GM18870 (cell line): Measurements from ENCODE around the gene ST3GAL4.
A peak's percentile ranks its signal among the peaks of the same experiment; 100 is the strongest.

Experiments used
- ATAC-seq: cut with Tn5 transposase; IDR thresholded peaks from one replicate; pipeline ENCODE4 v1.9.1; 2021; ENCODE audit warnings: moderate library complexity; ENCODE audit not compliant: unreplicated experiment

Gene ST3GAL4

DNA sequence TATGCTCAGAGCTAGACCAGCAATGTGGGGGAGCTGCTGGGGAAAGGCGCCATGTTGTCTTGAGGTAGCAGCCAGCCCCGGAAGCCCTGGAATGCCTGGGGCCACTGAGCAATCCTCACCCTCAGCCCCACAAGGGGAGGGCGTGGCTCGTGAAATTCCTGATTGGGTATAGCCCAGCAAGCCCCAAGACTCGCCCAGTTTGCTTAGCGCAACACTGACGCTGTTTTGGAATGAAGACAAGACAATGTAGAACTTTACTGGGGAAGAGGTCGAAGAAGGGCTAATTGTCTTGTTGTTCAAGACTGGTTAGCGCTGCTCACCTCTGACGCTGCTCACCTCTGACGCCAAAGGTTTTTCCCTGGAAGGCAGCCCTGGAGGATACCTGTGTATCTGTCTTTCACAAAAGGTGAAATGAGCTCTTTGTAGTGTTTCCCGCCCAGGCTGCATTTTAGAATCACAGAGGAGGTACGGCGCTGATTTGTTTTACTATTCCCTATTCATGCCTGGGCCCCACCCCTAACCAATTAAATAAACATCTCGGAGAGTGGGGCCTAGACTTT lies 47.6 kb downstream of the ST3GAL4 start:
- no peak for ATAC-seq

DNA sequence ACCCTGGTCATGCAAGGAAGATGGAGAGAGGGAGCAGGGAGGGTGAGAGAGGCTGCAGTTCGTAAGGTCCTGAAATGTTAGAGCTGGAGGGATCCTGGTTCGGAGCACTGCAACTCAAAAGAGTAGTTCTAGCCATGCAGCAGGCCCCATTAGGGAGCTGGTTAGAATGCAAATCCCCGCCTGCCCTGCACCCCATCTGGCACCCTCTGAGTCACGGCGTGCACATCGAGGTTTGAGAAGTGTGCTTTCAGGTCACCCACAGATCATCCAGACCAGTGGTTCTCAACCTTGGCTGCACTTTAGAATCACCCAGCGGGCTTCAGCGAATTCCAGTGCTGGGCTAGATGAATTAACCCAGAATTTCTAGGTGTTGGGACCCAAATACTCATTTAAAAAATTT lies 48.2 kb downstream of the ST3GAL4 start:
- peak; percentile 64 for ATAC-seq

DNA sequence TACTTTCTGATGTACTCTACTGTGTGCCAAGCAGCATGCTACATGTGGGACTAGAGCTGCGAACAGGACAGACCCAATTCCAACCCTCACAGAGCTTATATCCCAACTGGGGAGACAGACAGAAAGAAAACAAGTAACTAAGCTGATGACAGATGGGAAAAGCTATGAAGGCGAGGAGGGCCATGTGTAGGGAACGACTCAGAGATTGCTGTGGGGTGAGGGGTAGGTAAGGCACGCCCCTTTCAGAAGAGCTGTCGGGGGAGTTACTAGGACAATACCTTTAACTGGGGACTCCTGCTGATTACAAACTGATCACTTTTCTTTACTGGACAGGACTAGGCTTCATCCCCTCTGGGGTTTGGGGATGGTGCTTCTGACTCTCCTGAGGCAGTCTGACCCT lies 48.9 kb downstream of the ST3GAL4 start:
- no peak for ATAC-seq

- ATAC-seq, result no peak
Observed at GRCh38 chr11:126405374-126405773, 49.9 kb downstream of the ST3GAL4 start.

GRCh38 chr11:126405906-126406305 lies 50.4 kb downstream of the ST3GAL4 start:
- ATAC-seq, result no peak

GRCh38 chr11:126406368-126406767 lies 50.9 kb downstream of the ST3GAL4 start:
- ATAC-seq, result no peak

DNA sequence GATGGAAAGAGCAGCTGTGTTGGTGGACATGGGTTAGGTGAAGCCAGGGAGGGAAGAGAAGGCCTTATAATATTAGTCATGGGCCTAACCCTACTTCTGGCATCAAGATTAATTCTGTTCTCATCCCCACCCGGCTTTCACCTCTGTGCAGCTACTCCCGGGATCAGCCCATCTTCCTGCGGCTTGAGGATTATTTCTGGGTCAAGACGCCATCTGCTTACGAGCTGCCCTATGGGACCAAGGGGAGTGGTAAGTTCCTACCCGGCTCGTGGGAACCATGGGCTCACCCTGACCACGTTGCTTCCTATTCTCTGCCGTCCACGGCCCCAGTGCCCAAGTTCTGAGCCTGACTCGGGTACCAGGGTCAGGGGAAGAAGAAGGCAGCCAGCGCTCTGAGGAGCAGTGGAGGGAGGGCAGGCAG lies 51.6 kb downstream of the ST3GAL4 start:
- no peak for ATAC-seq

DNA sequence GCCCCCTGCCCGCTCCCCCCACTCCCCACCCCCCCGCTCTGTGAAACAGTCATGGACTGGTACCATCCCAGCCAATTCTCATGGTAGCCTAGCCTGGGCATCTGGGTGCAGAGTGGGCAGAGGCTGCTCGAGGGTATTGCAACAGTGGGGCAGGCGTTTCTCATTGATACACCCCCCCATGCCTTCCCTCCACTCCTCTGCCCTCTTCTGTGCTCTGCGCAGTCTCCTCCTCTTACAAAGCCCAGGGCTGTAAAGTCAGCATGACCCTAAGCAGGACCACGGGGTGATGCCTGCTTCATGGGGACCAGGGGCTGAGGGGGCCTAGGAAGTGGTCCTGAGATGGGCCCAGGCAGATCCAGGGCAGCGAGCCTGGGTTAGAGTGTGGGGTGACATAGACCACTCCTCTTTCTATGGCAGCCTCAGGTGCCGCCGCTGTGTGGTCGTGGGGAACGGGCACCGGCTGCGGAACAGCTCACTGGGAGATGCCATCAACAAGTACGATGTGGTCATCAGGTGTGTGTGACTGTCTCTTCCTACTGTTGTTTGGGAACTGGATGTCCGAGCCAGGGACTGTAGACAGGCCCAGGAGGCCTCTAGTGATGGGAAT lies 52.3 kb downstream of the ST3GAL4 start:
- no peak for ATAC-seq

DNA sequence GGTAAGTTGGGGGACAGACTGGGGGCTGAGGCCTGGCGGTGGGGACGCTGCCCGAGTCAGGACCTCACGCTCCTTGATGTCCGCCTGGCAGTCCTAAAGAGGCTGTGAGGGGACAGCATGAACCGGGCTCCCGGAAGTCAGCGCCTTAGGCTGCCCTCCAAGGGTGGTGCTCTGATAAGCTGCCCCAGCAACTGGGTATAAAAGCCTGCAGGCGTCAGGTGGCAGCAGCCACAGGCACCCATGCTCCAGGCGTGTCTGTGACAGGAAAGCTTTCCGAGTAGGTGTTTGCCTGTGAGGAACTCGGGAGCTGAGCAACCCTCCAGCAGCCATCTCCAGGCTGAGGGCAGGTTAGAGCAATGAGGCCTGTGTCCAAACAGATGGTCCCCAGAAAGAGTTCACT lies 53.0 kb downstream of the ST3GAL4 start:
- no peak for ATAC-seq

- no peak for ATAC-seq
Observed at GRCh38 chr11:126408901-126409619, 53.6 kb downstream of the ST3GAL4 start.

- no peak for ATAC-seq
Observed at GRCh38 chr11:126409620-126409985, 54.1 kb downstream of the ST3GAL4 start.

GRCh38 chr11:126410649-126411048 lies 55.2 kb downstream of the ST3GAL4 start:
- ATAC-seq, result no peak

DNA sequence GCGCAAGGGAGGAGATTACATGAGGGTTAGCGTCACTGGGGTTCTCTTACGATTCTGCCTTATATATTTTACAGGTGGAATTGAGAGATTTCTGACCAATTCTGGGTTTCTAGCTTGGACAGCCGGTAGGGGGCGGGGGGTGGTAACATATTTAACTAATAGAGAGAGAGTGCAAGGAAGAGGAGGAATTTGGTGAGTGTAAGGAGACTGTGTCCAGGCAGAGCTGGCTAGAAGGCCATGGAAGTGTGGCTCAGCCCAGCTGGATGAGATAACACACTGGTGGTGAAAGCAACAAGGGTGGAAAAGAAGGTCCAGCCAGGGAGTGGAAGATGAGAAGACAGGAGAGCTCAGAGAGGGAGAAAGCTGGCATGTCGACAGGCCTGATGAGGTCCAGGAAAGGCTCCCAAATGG lies 56.5 kb downstream of the ST3GAL4 start:
- no peak for ATAC-seq

GRCh38 chr11:126413426-126413825 lies 57.9 kb downstream of the ST3GAL4 start:
- no peak for ATAC-seq

GRCh38 chr11:126413843-126414405 lies 58.4 kb downstream of the ST3GAL4 start:
- no peak for ATAC-seq

DNA sequence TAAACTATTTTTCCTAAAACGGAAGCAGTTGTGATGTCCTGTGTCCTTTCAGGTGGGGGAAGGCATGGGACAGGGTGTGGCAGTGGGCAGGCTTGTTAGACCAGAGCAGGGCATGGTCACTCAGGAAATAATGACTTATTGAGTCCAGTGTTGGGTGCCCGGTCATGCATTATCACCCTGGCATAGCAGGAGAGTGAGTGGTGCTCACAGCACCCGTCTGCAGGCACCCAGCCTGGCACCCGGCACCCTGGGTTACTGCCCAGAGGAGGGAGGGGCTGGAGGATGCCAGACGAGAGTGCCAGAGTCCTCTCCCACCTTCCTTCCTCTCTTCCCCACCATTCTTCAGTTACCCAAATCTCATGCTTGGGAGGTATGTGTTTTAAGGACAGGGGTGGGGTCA lies 59.1 kb downstream of the ST3GAL4 start:
- ATAC-seq, result no peak

GRCh38 chr11:126415128-126415527 lies 59.6 kb downstream of the ST3GAL4 start:
- no peak for ATAC-seq

GRCh38 chr11:126415669-126416420 lies 60.4 kb downstream of the ST3GAL4 start:
- no peak for ATAC-seq

DNA sequence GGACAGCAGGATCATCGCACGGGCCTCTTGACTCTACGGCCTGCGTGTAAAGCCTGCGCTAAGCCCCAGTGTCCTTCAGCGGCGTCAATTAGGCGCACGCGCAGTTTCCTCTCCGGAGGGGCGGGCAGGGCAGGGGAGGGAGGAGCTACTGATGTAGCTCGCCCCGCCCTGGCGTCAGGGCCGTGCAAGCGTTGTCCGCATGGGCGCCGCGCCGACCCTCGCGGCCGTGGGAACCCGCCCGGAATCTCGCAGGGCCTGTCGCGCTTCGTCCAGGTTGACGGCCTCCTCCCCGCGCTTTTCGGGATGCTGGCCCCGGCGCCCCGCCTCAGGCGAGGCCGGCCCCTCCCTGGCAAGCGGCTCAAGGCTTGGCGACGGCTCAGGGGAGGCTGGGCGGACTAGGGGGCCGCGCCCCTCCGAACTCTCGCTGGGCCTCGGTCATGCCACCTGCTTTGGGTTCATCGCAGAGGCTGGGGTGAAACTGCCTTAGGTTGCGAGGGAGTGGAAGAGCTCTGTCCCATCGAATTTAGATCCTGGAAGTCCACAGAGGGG lies 61.1 kb downstream of the ST3GAL4 start:
- peak; percentile 49 for ATAC-seq

- ATAC-seq, result no peak
Observed at GRCh38 chr11:126417091-126417862, 61.8 kb downstream of the ST3GAL4 start.
